Measurements from ENCODE around the gene GPBP1L1. TPM values are rescaled to one million over a fixed set of nuclear protein-coding genes. Genes with fewer than 3 reads are reported as not detected.

The GPBP1L1 gene
- total and polyA plus RNA-seq, 10 donors, result 36.3 to 174 (median 130) TPM

- DNase-seq, result no peak
- H3K27ac ChIP-seq, result no peak overlapping the region
- H3K27me3 ChIP-seq (replicated peaks in 1 of 7), result no peaks in the 10 kb centered on the region
- 85 to 90% (median 87%) methylated on average over 2 of the region's 2 CpGs for WGBS, 5 donors
- peaks cover 9 to 91% (median 74%) of the 10 kb centered on the region in 6 donors for H3K36me3 ChIP-seq
- H3K9me3 ChIP-seq, result no peaks in the 10 kb centered on the region
- TF ChIP-seq POLR2A (IDR thresholded peaks at IDR 0.05) (no peak), POLR2AphosphoS5 (IDR thresholded peaks at IDR 0.05) (no peak), CTCF (IDR thresholded peaks at IDR 0.05 in 8 of 11, conservative IDR thresholded peaks at IDR 0.05 in 3 of 11) (no peak)
- peaks cover 0 to 14% (median 2%) of the 10 kb centered on the region in 6 donors for H3K4me1 ChIP-seq
- no peak overlapping the region for H3K4me3 ChIP-seq
- intact Hi-C loops (cut with DNase I; ENCODE audit: low total_unique reads), result no loop called here
Observed at GRCh38 chr1:45658171-45658570, 28.2 kb downstream of the GPBP1L1 start.

GRCh38 chr1:45656573-45657226 is 29.6 kb downstream of the GPBP1L1 start:
- Histone ChIP-seq H3K27ac (no peak overlapping the region), H3K36me3 (peaks cover 9 to 100% (median 88%) of the 10 kb centered on the region in 6 donors), H3K4me1 (peaks cover 0 to 5% (median 0%) of the 10 kb centered on the region in 6 donors), H3K9me3 (no peaks in the 10 kb centered on the region), H3K27me3 (replicated peaks in 1 of 7) (no peaks in the 10 kb centered on the region), H3K4me3 (no peak overlapping the region)
- DNase-seq, result no peak
- intact Hi-C loops (cut with DNase I; ENCODE audit: low total_unique reads), result no loop called here
- no peak for TF ChIP-seq POLR2AphosphoS5 (IDR thresholded peaks at IDR 0.05)
- no peak for TF ChIP-seq POLR2A (IDR thresholded peaks at IDR 0.05)
- TF ChIP-seq CTCF (IDR thresholded peaks at IDR 0.05 in 8 of 11, conservative IDR thresholded peaks at IDR 0.05 in 3 of 11), result no peak
- WGBS, 5 donors, result 92 to 97% (median 94%) methylated on average over 3 of the region's 3 CpGs

- H3K4me1 ChIP-seq, result peaks cover 0 to 5% (median 0%) of the 10 kb centered on the region in 6 donors
- H3K9me3 ChIP-seq, result no peaks in the 10 kb centered on the region
- peaks cover 9 to 100% (median 89%) of the 10 kb centered on the region in 6 donors for H3K36me3 ChIP-seq
- no peak overlapping the region for H3K4me3 ChIP-seq
- DNase-seq, result no peak
- no peak overlapping the region for H3K27ac ChIP-seq
- no peak for TF ChIP-seq POLR2A (IDR thresholded peaks at IDR 0.05)
- TF ChIP-seq CTCF (IDR thresholded peaks at IDR 0.05 in 8 of 11, conservative IDR thresholded peaks at IDR 0.05 in 3 of 11), result no peak
- no peak for TF ChIP-seq POLR2AphosphoS5 (IDR thresholded peaks at IDR 0.05)
- intact Hi-C loops (cut with DNase I; ENCODE audit: low total_unique reads), result no loop called here
- no peaks in the 10 kb centered on the region for H3K27me3 ChIP-seq (replicated peaks in 1 of 7)
- 86 to 94% (median 92%) methylated on average over 12 of the region's 12 CpGs for WGBS, 5 donors
Observed at GRCh38 chr1:45654540-45655280, 31.6 kb downstream of the GPBP1L1 start.

Measured in spleen (tissue), 11 donors.